ENCODE results near the gene ELAPOR1. TPM values are rescaled to one million over a fixed set of nuclear protein-coding genes. Genes with fewer than 3 reads are reported as not detected.

ELAPOR1 gene
- total and polyA plus RNA-seq, 2 donors (not counting 1 experiment from before 2014, with no cell fraction given), result 0.17 to 0.76 TPM

GRCh38 chr1:109149874-109150601 is 36.1 kb downstream of the ELAPOR1 start:
- H3K9me3 ChIP-seq (ENCODE audit: control insufficient read depth, insufficient read depth, low read depth, low read length), result no peaks in the 10 kb centered on the region
- TF ChIP-seq CTCF (conservative IDR thresholded peaks at IDR 0.05 in 1 of 2, IDR thresholded peaks at IDR 0.05 in 1 of 2; ENCODE audit: low read depth in 1 of 2, low read length in 2 of 2) (no peak), EZH2 (IDR thresholded peaks at IDR 0.05; ENCODE audit: low read length, missing control alignments) (no peak)
- H3K9ac ChIP-seq (ENCODE audit: insufficient read depth, low read length), result no peak overlapping the region
- H3K4me1 ChIP-seq (ENCODE audit: control insufficient read depth, extremely low read depth, insufficient read depth, low read length), result peaks cover 2% of the 10 kb centered on the region
- no peak for DNase-seq (ENCODE audit: low read depth in 2 of 2)
- no peak overlapping the region for H2AFZ ChIP-seq (ENCODE audit: low read length)
- H3K79me2 ChIP-seq (ENCODE audit: control insufficient read depth, insufficient read depth, low read length), result no peaks in the 10 kb centered on the region
- no peaks in the 10 kb centered on the region for H3K27me3 ChIP-seq (ENCODE audit: control insufficient read depth, insufficient read depth, low read length)
- H3K4me2 ChIP-seq (ENCODE audit: extremely low read depth, insufficient read depth, low read length), result no peak overlapping the region
- no peak overlapping the region for H3K27ac ChIP-seq (ENCODE audit: insufficient read depth, low read length)
- no peaks in the 10 kb centered on the region for H4K20me1 ChIP-seq (ENCODE audit: control insufficient read depth, extremely low read depth, insufficient read depth, low read length)
- no peaks in the 10 kb centered on the region for H3K36me3 ChIP-seq (ENCODE audit: control insufficient read depth, insufficient read depth, low read length)
- H3K4me3 ChIP-seq (replicated peaks in 1 of 4; ENCODE audit: control extremely low read depth in 1 of 4, insufficient read depth in 1 of 4, low read depth in 3 of 4, low read length in 4 of 4), result no peak overlapping the region

- peaks cover 2% of the 10 kb centered on the region for H3K4me1 ChIP-seq (ENCODE audit: control insufficient read depth, extremely low read depth, insufficient read depth, low read length)
- no peak overlapping the region for H3K9ac ChIP-seq (ENCODE audit: insufficient read depth, low read length)
- H4K20me1 ChIP-seq (ENCODE audit: control insufficient read depth, extremely low read depth, insufficient read depth, low read length), result no peaks in the 10 kb centered on the region
- peak overlapping the region; percentile 2 for H2AFZ ChIP-seq (ENCODE audit: low read length)
- H3K27me3 ChIP-seq (ENCODE audit: control insufficient read depth, insufficient read depth, low read length), result no peaks in the 10 kb centered on the region
- H3K27ac ChIP-seq (ENCODE audit: insufficient read depth, low read length), result no peak overlapping the region
- no peak overlapping the region for H3K4me3 ChIP-seq (replicated peaks in 1 of 4; ENCODE audit: control extremely low read depth in 1 of 4, insufficient read depth in 1 of 4, low read depth in 3 of 4, low read length in 4 of 4)
- peak; percentile 65 to 72 for DNase-seq (ENCODE audit: low read depth in 2 of 2)
- H3K36me3 ChIP-seq (ENCODE audit: control insufficient read depth, insufficient read depth, low read length), result no peaks in the 10 kb centered on the region
- no peak for TF ChIP-seq EZH2 (IDR thresholded peaks at IDR 0.05; ENCODE audit: low read length, missing control alignments)
- no peak for TF ChIP-seq CTCF (conservative IDR thresholded peaks at IDR 0.05 in 1 of 2, IDR thresholded peaks at IDR 0.05 in 1 of 2; ENCODE audit: low read depth in 1 of 2, low read length in 2 of 2)
- H3K79me2 ChIP-seq (ENCODE audit: control insufficient read depth, insufficient read depth, low read length), result no peaks in the 10 kb centered on the region
- no peaks in the 10 kb centered on the region for H3K9me3 ChIP-seq (ENCODE audit: control insufficient read depth, insufficient read depth, low read depth, low read length)
- no peak overlapping the region for H3K4me2 ChIP-seq (ENCODE audit: extremely low read depth, insufficient read depth, low read length)
These were observed 37.5 kb downstream of the ELAPOR1 start for GRCh38 chr1:109151146-109151990.

GRCh38 chr1:109152196-109152595 is 38.3 kb downstream of the ELAPOR1 start:
- Histone ChIP-seq H2AFZ (ENCODE audit: low read length) (no peak overlapping the region), H3K27me3 (ENCODE audit: control insufficient read depth, insufficient read depth, low read length) (no peaks in the 10 kb centered on the region), H3K4me2 (ENCODE audit: extremely low read depth, insufficient read depth, low read length) (no peak overlapping the region), H3K4me3 (replicated peaks in 1 of 4; ENCODE audit: control extremely low read depth in 1 of 4, insufficient read depth in 1 of 4, low read depth in 3 of 4, low read length in 4 of 4) (no peak overlapping the region), H3K36me3 (ENCODE audit: control insufficient read depth, insufficient read depth, low read length) (no peaks in the 10 kb centered on the region), H3K79me2 (ENCODE audit: control insufficient read depth, insufficient read depth, low read length) (no peaks in the 10 kb centered on the region), H4K20me1 (ENCODE audit: control insufficient read depth, extremely low read depth, insufficient read depth, low read length) (no peaks in the 10 kb centered on the region), H3K4me1 (ENCODE audit: control insufficient read depth, extremely low read depth, insufficient read depth, low read length) (peaks cover 2% of the 10 kb centered on the region), H3K9me3 (ENCODE audit: control insufficient read depth, insufficient read depth, low read depth, low read length) (no peaks in the 10 kb centered on the region), H3K27ac (ENCODE audit: insufficient read depth, low read length) (no peak overlapping the region), H3K9ac (ENCODE audit: insufficient read depth, low read length) (no peak overlapping the region)
- no peak for TF ChIP-seq CTCF (conservative IDR thresholded peaks at IDR 0.05 in 1 of 2, IDR thresholded peaks at IDR 0.05 in 1 of 2; ENCODE audit: low read depth in 1 of 2, low read length in 2 of 2)
- no peak for TF ChIP-seq EZH2 (IDR thresholded peaks at IDR 0.05; ENCODE audit: low read length, missing control alignments)
- no peak for DNase-seq (ENCODE audit: low read depth in 2 of 2)
